ENCODE data around the gene SLC8A2.

The SLC8A2 gene

DNA sequence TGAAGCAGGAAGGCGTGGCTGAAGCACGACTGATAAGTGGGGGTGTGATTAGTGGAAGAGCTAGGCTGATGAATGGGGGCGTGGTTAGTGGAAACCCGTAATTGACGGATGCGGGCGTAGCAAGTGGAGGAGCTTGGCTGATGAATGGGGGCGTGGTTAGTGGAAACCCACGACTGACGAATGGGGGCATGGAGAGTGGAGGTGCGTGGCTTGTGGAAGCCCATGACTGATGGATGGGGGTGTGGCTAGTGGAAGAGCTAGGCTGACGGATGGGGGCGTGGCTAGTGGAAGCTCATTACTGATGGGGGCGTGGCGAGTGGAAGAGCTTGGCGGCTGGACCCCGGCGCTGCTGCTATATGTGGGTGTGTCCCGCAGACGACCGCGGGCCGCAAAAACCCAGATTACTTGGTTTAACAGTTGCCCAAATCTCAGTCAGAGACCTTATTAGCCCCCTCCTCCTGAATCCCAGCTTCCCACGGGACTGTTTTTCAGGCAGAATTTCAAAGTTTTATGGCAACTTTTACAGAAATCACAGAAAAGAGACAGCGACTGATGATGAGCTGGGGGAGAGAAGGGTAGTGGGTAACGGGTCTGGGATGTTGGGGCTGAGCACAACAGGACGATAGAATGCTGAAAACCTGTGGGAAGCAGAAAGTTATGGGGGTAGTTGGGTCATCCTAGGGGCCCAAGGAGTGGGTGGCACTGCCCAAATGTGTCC is 43.4 kb downstream of the SLC8A2 start:
- no peak overlapping the region for H3K18ac ChIP-seq (ENCODE audit: low read length)
- peak overlapping the region; percentile 81 for H2AFZ ChIP-seq (ENCODE audit: low read length)
- no peak overlapping the region for H3K23ac ChIP-seq (ENCODE audit: low read depth, low read length, poor library complexity)
- no peaks in the 10 kb centered on the region for H3K79me1 ChIP-seq (ENCODE audit: low read depth, low read length)
- no peak overlapping the region for H2BK5ac ChIP-seq (ENCODE audit: low read length)
- no peak overlapping the region for H3K9ac ChIP-seq (ENCODE audit: low read depth, low read length, poor library complexity)
- peak overlapping the region in 1 of 2 donors; percentile 26 for H3K4me3 ChIP-seq (ENCODE audit: low read length in 2 of 2)
- no peak overlapping the region for H3K27ac ChIP-seq (replicated peaks; ENCODE audit: low read length)
- H3K4ac ChIP-seq (ENCODE audit: low read length): no peak overlapping the region
- DNase-seq (ENCODE audit: low spot score): peak; percentile 100
- H2AK5ac ChIP-seq (ENCODE audit: low read depth, low read length): no peak overlapping the region
- H3K9me3 ChIP-seq (replicated peaks in 1 of 2; ENCODE audit: control insufficient read depth in 2 of 2, insufficient read depth in 1 of 2, low read depth in 1 of 2, low read length in 2 of 2): no peaks in the 10 kb centered on the region
- no peak overlapping the region for H4K8ac ChIP-seq (ENCODE audit: low read depth, low read length)
- H3K14ac ChIP-seq (ENCODE audit: low read length): no peak overlapping the region
- no peak overlapping the region for H2BK15ac ChIP-seq (ENCODE audit: low read length)
- H3K36me3 ChIP-seq (replicated peaks in 1 of 2; ENCODE audit: control insufficient read depth in 2 of 2, insufficient read depth in 2 of 2, low read length in 2 of 2): no peaks in the 10 kb centered on the region
- no peak overlapping the region for H4K91ac ChIP-seq (ENCODE audit: low read depth, low read length, poor library complexity)
- peaks cover 16 to 25% of the 10 kb centered on the region in 2 donors for H3K4me1 ChIP-seq (ENCODE audit: control insufficient read depth in 2 of 2, insufficient read depth in 1 of 2, low read depth in 1 of 2, low read length in 2 of 2)
- peak overlapping the region; percentile 79 for H3K4me2 ChIP-seq (ENCODE audit: insufficient read depth, low read length, poor library complexity, severe bottlenecking)
- no peak overlapping the region for H2BK120ac ChIP-seq (ENCODE audit: low read depth, low read length)
- no CpG with 5 or more reads among the region's 27 CpGs for WGBS, 2 donors (ENCODE audit: extremely low coverage in 2 of 2, insufficient read length in 2 of 2, insufficient replicate concordance in 1 of 2)
- H3K27me3 ChIP-seq (ENCODE audit: control insufficient read depth in 3 of 3, insufficient read depth in 3 of 3, low read depth in 1 of 3, low read length in 3 of 3): peaks cover 5 to 28% (median 9%) of the 10 kb centered on the region in 3 experiments
- no peak overlapping the region for H2BK12ac ChIP-seq (ENCODE audit: low read length)

DNA sequence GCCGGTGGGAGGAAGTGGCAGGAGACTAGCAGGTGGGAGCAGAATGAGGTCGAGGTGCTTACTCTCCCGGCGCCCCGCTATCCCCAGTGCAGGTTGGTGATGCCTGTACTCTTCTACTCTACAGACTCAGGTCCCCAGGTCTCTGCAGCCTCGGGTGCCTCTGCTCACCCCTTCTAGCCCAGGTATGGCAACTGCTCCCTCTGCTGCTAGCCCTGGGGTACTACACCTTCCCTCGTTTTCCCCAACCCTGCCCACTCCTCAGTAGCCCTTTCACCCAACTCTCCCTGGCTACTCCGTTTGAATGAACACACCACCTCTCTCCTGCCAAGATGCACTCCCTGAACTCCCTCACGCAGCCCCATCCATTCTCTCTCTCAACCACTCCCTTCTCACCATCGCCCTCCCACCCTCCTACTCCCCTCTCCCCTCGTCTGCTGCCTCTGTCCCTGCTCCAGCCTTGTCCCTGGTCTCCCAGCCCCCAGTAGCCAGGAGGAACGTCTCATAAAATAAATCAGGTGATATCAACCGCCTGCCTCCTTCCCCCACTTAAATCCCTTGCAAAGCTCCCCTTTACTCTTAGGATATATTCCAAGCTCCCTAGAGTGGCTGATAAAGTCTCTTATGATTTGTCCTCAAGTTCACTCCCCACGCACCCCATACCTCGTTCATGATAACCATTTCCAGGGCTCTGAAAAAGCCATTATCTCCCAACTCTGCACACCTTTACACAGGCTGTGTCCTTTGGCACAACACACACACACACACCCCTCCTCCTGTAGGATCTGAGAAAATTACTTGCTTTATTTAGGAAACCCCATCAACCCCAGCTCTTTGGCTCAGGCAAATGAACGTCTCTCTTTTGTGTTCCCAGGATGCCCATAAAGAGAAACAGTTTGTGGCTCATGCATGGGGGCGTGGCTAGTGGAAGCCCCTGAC is 44.2 kb downstream of the SLC8A2 start:
- no peak overlapping the region for H2BK15ac ChIP-seq (ENCODE audit: low read length)
- H3K14ac ChIP-seq (ENCODE audit: low read length): no peak overlapping the region
- H2AFZ ChIP-seq (ENCODE audit: low read length): peak overlapping the region; percentile 81
- H3K36me3 ChIP-seq (replicated peaks in 1 of 2; ENCODE audit: control insufficient read depth in 2 of 2, insufficient read depth in 2 of 2, low read length in 2 of 2): no peaks in the 10 kb centered on the region
- peak overlapping the region; percentile 72 for H3K27ac ChIP-seq (replicated peaks; ENCODE audit: low read length)
- H2BK5ac ChIP-seq (ENCODE audit: low read length): no peak overlapping the region
- H3K4ac ChIP-seq (ENCODE audit: low read length): no peak overlapping the region
- peak overlapping the region; percentile 47 for H2AK5ac ChIP-seq (ENCODE audit: low read depth, low read length)
- H3K27me3 ChIP-seq (ENCODE audit: control insufficient read depth in 3 of 3, insufficient read depth in 3 of 3, low read depth in 1 of 3, low read length in 3 of 3): peaks cover 5 to 32% (median 9%) of the 10 kb centered on the region in 3 experiments
- peak overlapping the region; percentile 26 to 69 for H3K4me3 ChIP-seq (ENCODE audit: low read length in 2 of 2)
- H2BK120ac ChIP-seq (ENCODE audit: low read depth, low read length): no peak overlapping the region
- DNase-seq (ENCODE audit: low spot score): peak; percentile 89
- H2BK12ac ChIP-seq (ENCODE audit: low read length): no peak overlapping the region
- H3K9me3 ChIP-seq (replicated peaks in 1 of 2; ENCODE audit: control insufficient read depth in 2 of 2, insufficient read depth in 1 of 2, low read depth in 1 of 2, low read length in 2 of 2): no peaks in the 10 kb centered on the region
- no peak overlapping the region for H4K8ac ChIP-seq (ENCODE audit: low read depth, low read length)
- H3K4me1 ChIP-seq (ENCODE audit: control insufficient read depth in 2 of 2, insufficient read depth in 1 of 2, low read depth in 1 of 2, low read length in 2 of 2): peaks cover 23 to 33% of the 10 kb centered on the region in 2 donors
- peak overlapping the region; percentile 82 for H3K9ac ChIP-seq (ENCODE audit: low read depth, low read length, poor library complexity)
- WGBS, 2 donors (ENCODE audit: extremely low coverage in 2 of 2, insufficient read length in 2 of 2, insufficient replicate concordance in 1 of 2): no CpG with 5 or more reads among the region's 17 CpGs
- H3K18ac ChIP-seq (ENCODE audit: low read length): peak overlapping the region; percentile 73
- peak overlapping the region; percentile 3 for H3K23ac ChIP-seq (ENCODE audit: low read depth, low read length, poor library complexity)
- H3K79me1 ChIP-seq (ENCODE audit: low read depth, low read length): no peaks in the 10 kb centered on the region
- H4K91ac ChIP-seq (ENCODE audit: low read depth, low read length, poor library complexity): no peak overlapping the region
- H3K4me2 ChIP-seq (ENCODE audit: insufficient read depth, low read length, poor library complexity, severe bottlenecking): peak overlapping the region; percentile 79

DNA sequence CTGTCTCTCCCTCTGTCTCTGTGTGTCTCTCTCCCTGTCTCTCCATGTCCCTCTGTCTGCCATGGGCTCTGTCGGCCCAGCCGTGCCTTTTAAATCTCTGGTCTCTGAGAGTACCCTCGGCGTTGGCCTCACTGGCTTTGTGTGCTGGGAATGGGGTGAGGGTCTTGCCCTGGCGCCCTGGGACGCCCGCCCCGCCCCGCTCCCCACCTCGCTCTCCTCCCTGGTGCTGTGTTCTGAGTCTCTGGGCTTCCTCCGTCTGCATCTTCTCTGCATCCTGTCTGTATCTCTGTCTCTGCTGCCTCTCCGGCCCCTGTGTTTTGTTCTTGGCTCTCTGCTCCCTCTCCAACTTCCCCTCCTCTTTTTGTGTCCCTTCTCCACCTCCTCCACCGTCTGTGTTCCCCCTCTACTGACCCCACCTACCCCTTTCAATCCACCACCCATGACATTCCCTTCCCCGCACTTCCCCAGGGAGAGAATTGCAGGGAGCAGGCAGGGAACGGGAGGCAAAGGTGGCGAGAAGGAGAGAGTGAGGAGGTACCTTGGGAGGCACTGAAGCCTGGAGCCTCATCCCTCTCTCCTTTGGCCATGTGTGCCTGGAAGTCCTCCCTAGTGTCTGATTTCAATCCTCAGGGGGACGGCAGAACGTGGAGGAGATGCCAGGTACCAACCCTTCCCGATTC is 48.4 kb downstream of the SLC8A2 start:
- peak overlapping the region; percentile 50 for H3K4me2 ChIP-seq (ENCODE audit: insufficient read depth, low read length, poor library complexity, severe bottlenecking)
- peak overlapping the region; percentile 56 for H2AFZ ChIP-seq (ENCODE audit: low read length)
- WGBS, 2 donors (ENCODE audit: extremely low coverage in 2 of 2, insufficient read length in 2 of 2, insufficient replicate concordance in 1 of 2): no CpG with 5 or more reads among the region's 19 CpGs
- H2BK12ac ChIP-seq (ENCODE audit: low read length): peak overlapping the region; percentile 1
- peak overlapping the region; percentile 53 for H2BK15ac ChIP-seq (ENCODE audit: low read length)
- H3K36me3 ChIP-seq (replicated peaks in 1 of 2; ENCODE audit: control insufficient read depth in 2 of 2, insufficient read depth in 2 of 2, low read length in 2 of 2): no peaks in the 10 kb centered on the region
- H4K91ac ChIP-seq (ENCODE audit: low read depth, low read length, poor library complexity): no peak overlapping the region
- peak overlapping the region; percentile 95 for H3K18ac ChIP-seq (ENCODE audit: low read length)
- H3K14ac ChIP-seq (ENCODE audit: low read length): no peak overlapping the region
- H3K79me1 ChIP-seq (ENCODE audit: low read depth, low read length): peaks cover 3% of the 10 kb centered on the region
- no peak overlapping the region for H3K23ac ChIP-seq (ENCODE audit: low read depth, low read length, poor library complexity)
- H3K4ac ChIP-seq (ENCODE audit: low read length): no peak overlapping the region
- H2BK120ac ChIP-seq (ENCODE audit: low read depth, low read length): no peak overlapping the region
- peak overlapping the region; percentile 4 for H3K27ac ChIP-seq (replicated peaks; ENCODE audit: low read length)
- no peak for DNase-seq (ENCODE audit: low spot score)
- peaks cover 40 to 45% of the 10 kb centered on the region in 2 donors for H3K4me1 ChIP-seq (ENCODE audit: control insufficient read depth in 2 of 2, insufficient read depth in 1 of 2, low read depth in 1 of 2, low read length in 2 of 2)
- peak overlapping the region; percentile 53 for H2AK5ac ChIP-seq (ENCODE audit: low read depth, low read length)
- no peak overlapping the region for H3K4me3 ChIP-seq (ENCODE audit: low read length in 2 of 2)
- no peak overlapping the region for H2BK5ac ChIP-seq (ENCODE audit: low read length)
- peak overlapping the region; percentile 65 for H3K9ac ChIP-seq (ENCODE audit: low read depth, low read length, poor library complexity)
- no peaks in the 10 kb centered on the region for H3K9me3 ChIP-seq (replicated peaks in 1 of 2; ENCODE audit: control insufficient read depth in 2 of 2, insufficient read depth in 1 of 2, low read depth in 1 of 2, low read length in 2 of 2)
- peaks cover 0 to 15% (median 0%) of the 10 kb centered on the region in 3 experiments for H3K27me3 ChIP-seq (ENCODE audit: control insufficient read depth in 3 of 3, insufficient read depth in 3 of 3, low read depth in 1 of 3, low read length in 3 of 3)
- H4K8ac ChIP-seq (ENCODE audit: low read depth, low read length): no peak overlapping the region

All from neuronal stem cell (in vitro differentiated cells).